HEK293 (cell line): Measurements from ENCODE around the gene CASZ1.

Experiments used
- KLF1 ChIP-seq: fragments of 450-650 bp; formaldehyde crosslinking; IDR thresholded peaks from 2 replicates; pipeline ENCODE4 v1.5.1; 2016; ENCODE audit warnings: missing biosample characterization, missing genetic modification characterization
- OSR2 ChIP-seq: fragments of 450-650 bp; formaldehyde crosslinking; IDR thresholded peaks from 2 replicates; pipeline ENCODE4 v1.5.1; 2016; ENCODE audit warnings: missing biosample characterization, missing genetic modification characterization
- ZNF184 ChIP-seq: fragments of 450-650 bp; IDR thresholded peaks from 2 replicates; pipeline ENCODE4 v1.5.1; 2018; ENCODE audit warnings: missing biosample characterization, mild to moderate bottlenecking, missing genetic modification characterization
- ZNF335 ChIP-seq: fragments of 450-650 bp; formaldehyde crosslinking; conservative IDR thresholded peaks from 2 replicates; pipeline ENCODE4 v1.5.1; 2016; ENCODE audit warnings: missing biosample characterization, missing genetic modification characterization
- ZNF426 ChIP-seq: fragments of 450-650 bp; formaldehyde crosslinking; IDR thresholded peaks from 2 replicates; pipeline ENCODE4 v1.5.1; 2017; ENCODE audit warnings: missing biosample characterization, missing genetic modification characterization, mild to moderate bottlenecking, inconsistent platforms, moderate library complexity
- TF ChIP-seq, protein P1 (sequence below): fragments of 450-650 bp; IDR thresholded peaks from 2 replicates; pipeline ENCODE4 v1.5.1; 2018; ENCODE audit warnings: missing biosample characterization, missing genetic modification characterization

- TF ChIP-seq ZNF426 (tag by site-specific recombination): no peak
- no peak for TF ChIP-seq ZNF184 (tag by site-specific recombination)
- TF ChIP-seq ZNF335: no peak
- TF ChIP-seq KLF1 (tag by site-specific recombination): no peak
- no peak for TF ChIP-seq OSR2
- TF ChIP-seq, protein P1, sequence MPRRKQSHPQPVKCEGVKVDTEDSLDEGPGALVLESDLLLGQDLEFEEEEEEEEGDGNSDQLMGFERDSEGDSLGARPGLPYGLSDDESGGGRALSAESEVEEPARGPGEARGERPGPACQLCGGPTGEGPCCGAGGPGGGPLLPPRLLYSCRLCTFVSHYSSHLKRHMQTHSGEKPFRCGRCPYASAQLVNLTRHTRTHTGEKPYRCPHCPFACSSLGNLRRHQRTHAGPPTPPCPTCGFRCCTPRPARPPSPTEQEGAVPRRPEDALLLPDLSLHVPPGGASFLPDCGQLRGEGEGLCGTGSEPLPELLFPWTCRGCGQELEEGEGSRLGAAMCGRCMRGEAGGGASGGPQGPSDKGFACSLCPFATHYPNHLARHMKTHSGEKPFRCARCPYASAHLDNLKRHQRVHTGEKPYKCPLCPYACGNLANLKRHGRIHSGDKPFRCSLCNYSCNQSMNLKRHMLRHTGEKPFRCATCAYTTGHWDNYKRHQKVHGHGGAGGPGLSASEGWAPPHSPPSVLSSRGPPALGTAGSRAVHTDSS: no peak
Observed at GRCh38 chr1:10625076-10625475, 171.4 kb downstream of the CASZ1 start.
